DMS79 (cell line): ENCODE results near the gene SMYD3.

Experiments used
- DNase-seq: peaks from one replicate; lab custom pipeline; 2025; lab: John Stamatoyannopoulos, UW

Gene SMYD3

GRCh38 chr1:246213502-246213901 lies 293.6 kb downstream of the SMYD3 start:
- DNase-seq: no peak

- DNase-seq: no peak
Measured at GRCh38 chr1:246213036-246213435, 294.0 kb downstream of the SMYD3 start.

DNA sequence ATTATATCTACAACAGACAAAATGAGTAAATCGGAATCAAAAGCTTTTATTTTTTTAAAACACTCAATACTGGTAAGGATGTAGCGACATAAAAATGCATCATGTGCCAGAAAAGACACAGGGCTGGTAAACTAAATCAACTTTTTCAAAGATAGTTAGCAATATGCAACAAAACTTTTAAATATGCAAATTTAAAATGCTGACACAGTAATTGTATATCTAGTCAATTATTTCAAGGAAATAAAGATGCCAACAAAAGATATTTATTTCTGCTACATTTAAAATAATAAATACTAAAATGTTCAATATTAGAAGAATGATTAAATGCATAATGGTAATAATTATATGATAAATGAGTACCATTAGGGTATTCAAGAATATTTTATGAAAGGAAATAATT lies 295.1 kb downstream of the SMYD3 start:
- DNase-seq: no peak

- DNase-seq: no peak
Measured at GRCh38 chr1:246210756-246211155, 296.3 kb downstream of the SMYD3 start.

DNA sequence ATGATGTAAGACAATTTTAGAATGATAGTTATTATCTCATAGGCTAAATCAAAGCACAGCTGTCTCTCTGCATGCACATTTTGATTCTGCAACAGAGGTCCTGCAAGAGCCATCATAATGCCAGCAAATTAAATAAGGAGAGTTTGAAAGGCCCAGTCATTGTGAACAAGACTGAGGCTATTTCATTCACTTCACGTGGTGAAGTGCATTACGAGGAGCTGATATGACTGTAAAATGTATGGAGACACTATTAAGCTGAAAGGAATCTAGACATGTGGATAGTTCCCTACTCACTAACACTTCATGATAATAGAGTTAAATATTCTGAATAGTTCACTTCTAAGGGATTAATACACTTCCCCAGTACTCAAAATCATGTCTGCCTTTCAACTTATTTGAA lies 299.0 kb downstream of the SMYD3 start:
- no peak for DNase-seq

DNA sequence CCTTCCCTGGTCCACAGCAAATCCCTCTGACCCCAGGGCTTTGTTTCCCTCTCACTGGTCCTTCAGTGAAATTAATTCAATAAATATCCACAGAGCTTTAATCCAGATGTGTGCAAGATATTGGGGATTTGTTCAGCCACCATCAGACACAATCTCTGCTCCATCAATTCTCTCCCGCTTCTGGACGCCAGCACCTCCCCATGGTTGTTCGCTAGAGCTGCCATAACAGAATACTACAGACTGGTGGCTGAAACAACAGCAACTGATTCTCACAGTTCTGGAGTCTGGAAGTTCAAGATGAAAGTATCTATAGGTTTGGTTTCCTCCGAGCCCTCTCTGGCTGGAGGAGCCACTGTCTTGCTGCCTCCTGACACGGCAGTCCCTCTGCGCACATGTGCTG lies 303.9 kb downstream of the SMYD3 start:
- DNase-seq: no peak

DNA sequence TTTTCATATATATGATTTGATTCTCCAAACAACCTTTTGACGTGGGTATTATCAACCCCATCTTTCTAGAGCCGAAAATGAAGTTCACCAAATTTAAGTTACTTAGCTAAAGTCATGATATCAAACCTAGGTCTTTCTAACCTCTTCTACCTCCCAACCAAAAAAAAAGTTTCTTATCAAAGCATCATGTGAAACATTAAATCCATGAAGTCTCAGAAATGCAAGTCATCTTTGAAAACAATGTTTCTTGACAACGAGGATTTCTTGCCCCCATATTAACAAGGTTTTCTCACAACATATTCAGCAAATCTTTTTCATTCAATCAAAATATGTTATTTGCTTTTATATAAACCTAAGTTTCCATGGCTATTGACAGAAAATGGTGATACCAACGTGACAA lies 306.3 kb downstream of the SMYD3 start:
- DNase-seq: no peak

GRCh38 chr1:246200225-246200624 lies 306.9 kb downstream of the SMYD3 start:
- no peak for DNase-seq

- DNase-seq: peak; percentile 10
Measured at GRCh38 chr1:246199086-246199645, 307.9 kb downstream of the SMYD3 start.

DNA sequence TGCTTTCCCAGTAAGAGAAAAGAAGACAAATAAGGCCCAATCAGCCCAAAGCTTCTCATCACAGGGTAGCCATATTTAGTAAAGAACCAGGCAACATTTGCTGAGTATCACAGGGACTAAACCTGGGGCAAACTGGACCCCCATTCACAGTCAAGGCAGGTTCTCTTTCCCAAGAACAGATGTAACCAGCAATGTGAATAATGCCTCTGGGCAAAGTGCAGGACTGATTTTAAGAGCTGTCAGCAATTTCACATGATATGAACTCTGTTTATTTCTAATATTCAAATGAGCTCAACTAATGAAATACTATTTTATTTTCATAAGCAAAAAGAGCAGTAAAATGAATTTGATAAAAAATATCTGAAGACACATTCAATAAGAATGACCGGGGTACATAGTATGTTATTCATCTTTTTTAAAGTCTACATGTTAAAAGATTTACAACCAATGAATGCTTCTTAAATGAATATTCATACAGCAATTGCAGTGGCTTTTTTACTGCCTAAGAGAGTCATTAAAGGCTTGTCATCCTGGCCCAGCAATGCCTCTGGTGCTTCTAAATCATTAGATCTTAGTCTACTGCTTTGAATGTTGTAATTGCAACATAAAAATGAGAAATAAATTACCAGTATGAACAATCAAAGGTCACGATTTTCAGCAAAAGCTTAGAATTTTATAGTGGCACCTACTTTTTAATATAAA lies 308.8 kb downstream of the SMYD3 start:
- no peak for DNase-seq

DNA sequence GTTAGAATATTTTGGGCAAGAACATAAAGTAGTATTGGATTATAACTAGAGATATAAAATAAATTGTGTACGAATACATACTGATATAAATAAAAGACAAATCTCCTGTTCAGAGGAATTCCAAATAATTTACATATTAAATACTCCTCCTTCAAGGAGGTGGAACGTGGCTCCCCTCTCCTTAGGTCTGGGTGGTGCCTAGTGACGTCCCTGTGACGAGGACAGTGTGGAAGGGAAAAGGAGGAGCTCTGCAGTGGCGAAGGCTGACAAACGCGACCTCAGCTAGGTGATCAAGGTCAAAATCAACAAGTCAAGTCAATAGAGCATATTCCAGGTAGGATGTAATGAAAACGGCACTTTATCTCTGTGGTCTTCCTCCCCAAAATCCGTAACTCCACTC lies 310.0 kb downstream of the SMYD3 start:
- no peak for DNase-seq

GRCh38 chr1:246195296-246195695 lies 311.8 kb downstream of the SMYD3 start:
- no peak for DNase-seq

GRCh38 chr1:246193537-246193936 lies 313.5 kb downstream of the SMYD3 start:
- DNase-seq: no peak

DNA sequence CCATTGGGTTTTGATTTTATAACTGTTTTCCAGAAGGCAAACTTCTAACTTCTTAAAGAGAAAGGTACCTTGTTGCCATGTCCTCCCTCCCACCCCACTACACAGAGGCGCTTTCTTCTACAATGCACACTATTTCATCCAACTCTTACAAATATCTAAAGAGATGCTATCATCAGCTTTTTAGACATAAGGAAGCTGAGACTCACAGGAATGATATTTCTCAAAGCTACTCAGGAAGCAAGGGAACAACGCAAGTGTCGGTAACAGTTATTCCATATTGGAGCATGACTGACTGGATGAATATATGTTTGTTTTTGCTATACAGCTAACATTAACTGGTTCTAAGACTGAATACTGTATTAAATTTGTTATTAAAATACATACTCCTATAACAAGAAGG lies 318.0 kb downstream of the SMYD3 start:
- no peak for DNase-seq

GRCh38 chr1:246187834-246188372 lies 319.2 kb downstream of the SMYD3 start:
- DNase-seq: no peak

GRCh38 chr1:246184503-246184902 lies 322.6 kb downstream of the SMYD3 start:
- DNase-seq: no peak

GRCh38 chr1:246182149-246182851 lies 324.8 kb downstream of the SMYD3 start:
- DNase-seq: no peak

DNA sequence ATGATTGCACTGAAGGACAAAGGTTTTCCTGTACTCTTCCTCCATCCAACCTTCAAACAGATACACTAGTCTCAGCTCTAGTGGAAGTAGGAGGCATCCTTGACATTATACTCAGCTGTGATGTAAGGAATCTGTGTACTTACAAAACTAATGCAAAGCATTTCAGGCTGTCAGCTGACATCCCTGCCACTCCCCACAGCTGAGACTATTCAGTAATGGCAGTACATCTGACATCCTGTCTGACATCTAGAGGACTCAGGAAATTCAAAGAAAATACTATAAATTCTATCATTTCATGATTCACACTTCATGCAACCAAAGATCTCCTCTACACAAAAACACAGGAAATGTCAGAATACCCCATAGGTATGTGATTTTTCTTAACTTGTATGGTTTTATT lies 325.8 kb downstream of the SMYD3 start:
- no peak for DNase-seq

DNA sequence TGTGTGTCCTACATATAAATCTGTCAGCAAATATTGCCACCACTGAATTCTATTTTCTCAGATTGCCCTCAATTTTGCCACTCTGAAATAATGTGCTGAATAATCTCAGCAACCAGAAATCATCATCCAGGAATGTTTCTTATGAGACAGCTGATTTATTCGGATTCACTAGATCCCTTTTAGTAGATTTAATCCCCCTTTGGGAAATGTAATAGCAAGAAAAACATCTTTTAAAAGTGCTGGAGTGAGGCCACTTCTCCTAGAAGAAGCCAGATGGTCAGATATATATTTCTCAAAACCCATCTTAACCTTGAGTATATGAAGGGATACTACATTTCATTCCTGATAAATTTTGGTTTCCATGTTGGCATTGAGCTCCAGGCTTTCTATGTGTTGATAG lies 327.7 kb downstream of the SMYD3 start:
- no peak for DNase-seq

- DNase-seq: no peak
Measured at GRCh38 chr1:246178717-246179311, 328.3 kb downstream of the SMYD3 start.

DNA sequence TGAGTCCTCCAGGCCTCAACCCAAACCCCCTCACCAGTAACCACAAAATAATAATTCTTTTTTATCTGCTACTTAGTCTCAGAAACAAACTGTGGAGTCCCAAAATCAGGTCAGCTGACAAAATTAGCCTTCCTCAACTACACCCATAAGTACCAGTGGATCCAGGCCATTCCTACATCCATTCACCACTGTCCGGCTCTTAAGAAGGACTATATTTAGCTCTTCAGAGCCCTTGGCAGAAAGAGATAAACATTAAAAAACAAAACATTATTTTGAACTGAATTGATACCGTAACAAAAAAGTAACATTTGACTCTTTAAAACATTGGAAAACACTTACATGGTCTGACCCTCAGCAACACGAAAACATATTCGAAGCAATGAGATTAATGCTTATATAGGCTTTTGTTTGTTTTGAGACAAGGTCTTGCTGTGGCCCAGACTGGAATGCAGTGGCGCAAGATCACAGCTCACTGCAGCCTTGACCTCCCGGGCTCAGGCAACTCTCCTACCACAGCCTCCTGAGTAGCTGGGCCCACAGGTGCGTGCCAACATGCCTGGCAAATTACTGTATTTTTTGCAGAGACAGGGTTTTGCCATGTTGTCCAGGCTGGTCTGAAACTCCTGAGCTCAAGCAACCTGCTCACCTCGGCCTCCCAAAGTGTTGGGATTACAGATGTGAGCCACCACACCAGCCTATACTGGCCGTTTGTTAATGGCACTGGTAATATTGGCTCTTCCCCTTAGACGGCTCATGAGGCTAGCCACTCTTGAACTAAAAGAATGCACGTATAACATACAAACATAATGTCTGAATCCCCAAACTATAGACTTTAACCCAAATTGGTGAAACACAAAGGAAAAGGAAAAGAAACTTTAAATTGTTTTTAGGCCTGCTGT lies 330.7 kb downstream of the SMYD3 start:
- DNase-seq: no peak
